Lower leg skin (tissue), 4 donors: Measurements from ENCODE around the gene GNG4. TPM values are rescaled to one million over a fixed set of nuclear protein-coding genes. Genes with fewer than 3 reads are reported as not detected.
"Not testable (repeated sequence)": the region's sequence is repeated elsewhere in the genome, so short reads cannot be mapped to it uniquely, and the experiment has no call there.

Experiments
- DNase-seq, 2 donors: peaks; one replicate each; pipeline ENCODE4 v3.0.0-alpha.2; 2019; ENCODE audit warnings: low spot score in 2 of 2
- H3K4me3 ChIP-seq: fragments of 200-600 bp; sonication (generic); 2 replicates; pipeline ENCODE4 v1.5.1; 2017; ENCODE audit warnings: mild to moderate bottlenecking, low read depth; ENCODE audit not compliant: poor library complexity, severe bottlenecking
- POLR2A ChIP-seq, 2 donors: fragments of 450-650 bp; IDR thresholded peaks; one replicate each; pipeline ENCODE4 v1.6.1; 2016 to 2017; ENCODE audit warnings: antibody characterized with exemption in 2 of 2, mild to moderate bottlenecking in 1 of 2, moderate library complexity in 1 of 2
- WGBS, 2 donors: methylation state at CpG; one replicate each; pipeline ENCODE4 v1.1.5; 2018; 5-methylcytosine and 5-hydroxymethylcytosine counted together
- intact Hi-C: fragments of 100-400 bp; cut with DNase I; formaldehyde crosslinking; loops from one replicate; pipeline ENCODE4 v1.15.0; 2023; ENCODE audit warnings: low total_unique reads
- total RNA-seq, 4 donors: library from RNA; depleted of rRNA; stranded (reverse); fragments of >200 nt; gene quantifications; one replicate each; pipeline ENCODE4 v1.1.0, GENCODE V29; 2016
- TF ChIP-seq, protein P1 (sequence below), 3 donors: fragments of 450-650 bp; IDR thresholded peaks; one replicate each; pipeline ENCODE4 v1.5.1; 2016; ENCODE audit warnings: antibody characterized with exemption in 3 of 3, mild to moderate bottlenecking in 3 of 3, moderate library complexity in 2 of 3

The GNG4 gene
- total RNA-seq, 4 donors from 2014 or later, result 0.12 to 0.39 (median 0.17) TPM; not detected in 1

DNA sequence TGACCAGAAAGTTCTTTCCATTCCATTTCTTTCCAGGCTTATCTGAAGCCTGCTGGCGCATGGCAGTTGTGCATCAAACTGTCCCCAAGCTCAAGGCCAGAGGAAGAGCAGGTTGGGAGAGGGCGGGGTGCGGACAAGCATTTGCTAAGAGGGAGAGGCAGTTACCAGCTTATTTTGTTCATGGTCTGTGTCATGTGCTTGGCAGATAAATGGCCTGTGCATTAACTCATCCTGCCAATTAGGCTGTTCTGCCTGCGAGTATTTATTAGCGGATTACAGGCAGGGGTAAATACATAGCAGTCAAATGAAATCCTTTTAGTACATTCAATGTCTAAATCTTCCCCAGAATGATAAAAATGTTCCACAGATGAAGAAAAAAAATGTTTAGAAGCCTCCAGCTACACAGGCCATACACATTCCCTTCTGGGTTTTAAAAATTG, 96.5 kb downstream of the GNG4 start:
- DNase-seq, result peak in 1 of 2 donors; percentile 78
- no peak overlapping the region for H3K4me3 ChIP-seq
- WGBS, 2 donors, result 64 to 69% methylated on average over 5 of the region's 5 CpGs
- intact Hi-C loops, result no loop called here
- TF ChIP-seq POLR2A (IDR thresholded peaks at IDR 0.05), result no peak
- TF ChIP-seq, protein P1, sequence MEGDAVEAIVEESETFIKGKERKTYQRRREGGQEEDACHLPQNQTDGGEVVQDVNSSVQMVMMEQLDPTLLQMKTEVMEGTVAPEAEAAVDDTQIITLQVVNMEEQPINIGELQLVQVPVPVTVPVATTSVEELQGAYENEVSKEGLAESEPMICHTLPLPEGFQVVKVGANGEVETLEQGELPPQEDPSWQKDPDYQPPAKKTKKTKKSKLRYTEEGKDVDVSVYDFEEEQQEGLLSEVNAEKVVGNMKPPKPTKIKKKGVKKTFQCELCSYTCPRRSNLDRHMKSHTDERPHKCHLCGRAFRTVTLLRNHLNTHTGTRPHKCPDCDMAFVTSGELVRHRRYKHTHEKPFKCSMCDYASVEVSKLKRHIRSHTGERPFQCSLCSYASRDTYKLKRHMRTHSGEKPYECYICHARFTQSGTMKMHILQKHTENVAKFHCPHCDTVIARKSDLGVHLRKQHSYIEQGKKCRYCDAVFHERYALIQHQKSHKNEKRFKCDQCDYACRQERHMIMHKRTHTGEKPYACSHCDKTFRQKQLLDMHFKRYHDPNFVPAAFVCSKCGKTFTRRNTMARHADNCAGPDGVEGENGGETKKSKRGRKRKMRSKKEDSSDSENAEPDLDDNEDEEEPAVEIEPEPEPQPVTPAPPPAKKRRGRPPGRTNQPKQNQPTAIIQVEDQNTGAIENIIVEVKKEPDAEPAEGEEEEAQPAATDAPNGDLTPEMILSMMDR (IDR thresholded peaks at IDR 0.05), result no peak

DNA sequence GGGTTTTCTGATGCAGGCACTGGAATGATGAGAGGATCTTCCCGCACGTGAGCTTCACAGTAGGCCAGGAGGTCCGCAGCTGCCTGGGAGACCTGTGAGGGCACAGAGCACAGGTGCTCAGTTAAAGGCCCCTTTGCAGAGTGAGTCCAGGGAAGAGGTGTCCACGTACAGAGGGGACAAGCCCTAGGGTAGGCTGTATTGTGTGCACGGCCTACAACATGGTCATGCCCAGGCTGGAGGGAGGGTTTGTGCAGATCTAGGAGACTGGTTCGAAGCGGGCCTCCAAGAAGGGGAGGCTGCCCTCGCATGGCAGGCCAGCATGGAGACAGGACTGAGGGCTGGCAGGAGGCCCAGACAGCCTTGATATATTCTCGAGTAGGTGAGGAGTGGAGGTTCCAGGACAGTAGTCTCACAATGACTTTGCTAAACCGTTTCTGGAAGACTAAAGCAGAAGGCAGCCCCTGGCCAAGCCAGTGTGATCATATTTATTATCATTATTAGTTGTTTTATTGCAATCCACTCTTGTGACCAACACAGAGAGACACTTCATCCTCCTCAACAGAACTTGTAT, 97.4 kb downstream of the GNG4 start:
- intact Hi-C loops, result no loop called here
- DNase-seq, result peak in 1 of 2 donors; percentile 70

DNA sequence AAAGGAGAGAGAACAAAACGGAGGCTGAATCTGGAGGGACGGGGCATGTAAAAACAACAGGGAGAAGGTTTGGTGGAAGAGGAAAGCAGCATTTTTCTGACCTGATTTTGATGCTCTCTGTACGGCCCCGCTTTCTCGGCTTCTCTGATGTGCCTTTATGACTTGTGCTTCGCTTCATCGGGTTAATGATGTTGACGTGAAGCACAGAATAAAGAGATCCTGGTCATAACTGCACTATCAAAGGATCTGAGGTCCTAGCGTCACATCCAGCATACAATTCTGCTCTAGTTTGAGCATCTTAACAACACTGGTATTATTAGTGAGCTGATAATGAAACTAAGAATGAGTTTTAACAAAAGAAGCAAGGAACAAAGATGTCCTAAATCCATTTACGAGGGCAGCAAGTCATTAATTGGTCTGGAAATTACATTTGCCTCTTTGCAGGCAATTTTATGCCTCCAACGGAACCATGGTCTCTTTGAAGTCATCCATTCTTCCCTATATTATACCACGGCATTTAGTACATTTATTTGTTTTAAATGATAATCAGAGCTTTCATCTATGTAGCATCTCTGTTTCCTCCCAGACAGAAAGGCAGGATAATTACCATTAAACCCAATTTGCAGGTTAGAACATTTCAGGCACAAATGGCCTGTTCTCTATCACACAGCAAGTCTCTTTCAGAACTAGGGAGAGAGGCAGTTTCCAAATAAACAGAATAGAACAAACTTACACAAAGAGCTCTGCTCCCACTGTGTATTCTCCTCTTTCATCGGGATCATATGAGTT, 100.0 kb downstream of the GNG4 start:
- TF ChIP-seq POLR2A (IDR thresholded peaks at IDR 0.05), result no peak
- TF ChIP-seq, protein P1 (IDR thresholded peaks at IDR 0.05), result no peak
- no peak for DNase-seq
- 68 to 69% methylated on average over 13 of the region's 13 CpGs for WGBS, 2 donors
- no peak overlapping the region for H3K4me3 ChIP-seq
- intact Hi-C loops, result no loop called here

More for the DNA sequence above, 97.4 kb downstream of the GNG4 start:
- H3K4me3 ChIP-seq, result no peak overlapping the region
- 82 to 88% methylated on average over 10 of the region's 10 CpGs for WGBS, 2 donors
- TF ChIP-seq, protein P1 (IDR thresholded peaks at IDR 0.05), result no peak
- TF ChIP-seq POLR2A (IDR thresholded peaks at IDR 0.05), result no peak

DNA sequence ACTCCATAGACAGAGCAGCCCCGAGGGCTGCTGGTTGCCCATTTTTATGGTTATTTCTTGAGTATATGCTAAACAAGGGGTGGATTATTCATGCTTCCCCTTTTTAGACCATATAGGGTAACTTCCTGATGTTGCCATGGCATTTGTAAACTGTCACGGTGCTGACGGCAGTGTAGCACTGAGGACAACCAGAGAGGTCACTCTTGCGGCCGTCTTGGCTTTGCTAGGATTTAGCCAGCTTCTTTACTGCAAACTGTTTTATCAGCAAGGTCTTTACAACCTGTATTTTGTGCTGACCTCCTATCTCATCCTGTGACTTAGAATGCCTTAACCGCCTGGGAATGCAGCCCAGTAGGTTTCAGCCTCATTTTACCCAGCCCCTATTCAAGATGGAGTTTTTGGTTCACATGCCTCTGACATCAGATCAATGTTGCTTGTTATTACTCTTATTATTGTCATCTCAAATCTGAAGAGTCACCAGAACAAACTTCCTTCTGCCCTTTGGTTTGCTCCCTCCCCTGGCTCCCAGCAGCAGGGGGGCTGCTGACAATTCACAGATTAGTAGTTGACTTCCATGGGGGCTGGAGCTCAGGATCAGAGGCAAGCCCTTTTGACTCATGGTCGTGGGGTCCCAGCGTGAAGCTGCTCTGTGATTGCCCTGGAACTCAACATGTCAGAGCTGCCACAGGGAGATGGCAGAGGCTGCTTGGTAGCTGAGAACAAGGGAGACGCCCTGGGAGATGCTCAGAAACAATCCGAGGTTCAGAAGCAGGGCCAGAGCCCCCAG, 103.0 kb downstream of the GNG4 start:
- DNase-seq, H3K4me3 ChIP-seq, intact Hi-C loops: not testable (repeated sequence)
- 54 to 58% methylated on average over 10 of the region's 10 CpGs for WGBS, 2 donors

DNA sequence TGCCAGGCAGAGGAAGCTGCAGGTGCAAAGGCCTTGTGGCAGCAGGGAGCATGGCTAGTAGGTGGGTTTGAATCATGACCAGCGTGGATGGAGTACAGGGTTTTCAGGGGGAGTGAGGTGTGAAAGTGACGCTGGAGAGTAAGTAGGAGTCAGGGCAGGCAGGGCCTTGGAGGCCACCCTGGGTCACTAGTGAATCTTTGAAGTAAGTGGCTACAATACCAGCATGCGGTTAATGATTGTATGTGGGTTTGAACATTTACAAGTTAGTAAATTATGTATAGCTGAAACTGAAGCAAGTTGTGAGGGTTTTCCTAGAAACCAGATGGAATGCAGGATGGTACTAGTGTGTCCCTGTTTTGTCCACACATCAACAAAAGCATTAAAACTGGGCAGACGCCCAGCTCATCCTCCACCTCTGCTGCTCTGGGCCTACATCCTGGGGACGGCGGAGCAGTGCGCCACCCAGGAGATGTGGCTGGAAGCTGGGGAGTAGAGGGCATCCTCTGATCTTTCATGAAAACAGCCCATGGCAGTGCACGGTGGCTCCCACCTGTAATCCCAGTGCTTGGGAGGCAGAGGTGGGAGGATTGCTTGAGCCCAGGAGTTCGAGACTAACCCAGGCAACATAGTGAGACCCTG, 104.2 kb downstream of the GNG4 start:
- H3K4me3 ChIP-seq, result no peak overlapping the region
- intact Hi-C loops, result no loop called here
- TF ChIP-seq, protein P1 (IDR thresholded peaks at IDR 0.05), result no peak
- no peak for TF ChIP-seq POLR2A (IDR thresholded peaks at IDR 0.05)

DNA sequence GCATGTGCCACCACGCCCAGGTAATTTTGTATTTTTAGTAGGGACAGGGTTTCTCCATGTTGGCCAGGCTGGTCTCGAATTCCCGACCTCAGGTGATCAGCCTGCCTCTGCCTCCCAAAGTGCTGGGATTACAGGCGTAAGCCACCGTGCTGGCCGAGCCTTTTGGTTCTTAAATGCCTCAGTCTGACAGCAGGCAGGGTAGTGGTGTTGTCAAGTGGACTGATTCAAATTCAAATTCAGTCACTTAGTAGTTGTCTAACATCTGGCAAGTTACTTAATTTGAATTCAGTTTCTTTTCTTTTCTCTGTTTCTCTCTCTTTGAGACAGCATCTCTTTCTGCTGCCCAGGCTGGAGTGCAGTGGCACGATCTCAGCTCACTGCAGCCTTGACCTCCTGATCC, 106.7 kb downstream of the GNG4 start:
- WGBS, 2 donors, result 70 to 77% methylated on average over 7 of the region's 7 CpGs
- intact Hi-C loops, DNase-seq, H3K4me3 ChIP-seq: not testable (repeated sequence)

More for the DNA sequence above, 104.2 kb downstream of the GNG4 start:
- WGBS, 2 donors, result 86 to 88% methylated on average over 9 of the region's 9 CpGs
- DNase-seq, result no peak
